Ovary (tissue), 9 donors: ENCODE data around the gene R3HCC1L. TPM values are rescaled to one million over a fixed set of nuclear protein-coding genes. Genes with fewer than 3 reads are reported as not detected.

Experiments used
- DNase-seq, 5 donors: peaks; one replicate each; pipeline ENCODE4 v3.0.0-alpha.2; 2019 to 2020
- H3K27ac ChIP-seq, 2 donors: fragments of 200-600 bp; one replicate each; pipeline versions ENCODE4 v1.5.1 to v1.8.0; 2019 to 2022
- H3K27me3 ChIP-seq: fragments of 200-600 bp; one replicate; pipeline ENCODE4 v1.8.0; 2022
- H3K36me3 ChIP-seq: fragments of 200-600 bp; sonication (generic); one replicate; pipeline ENCODE4 v1.5.1; 2019
- H3K4me1 ChIP-seq: one replicate; pipeline ENCODE4 v1.8.1; 2013; ENCODE audit warnings: mild to moderate bottlenecking, moderate library complexity; ENCODE audit not compliant: insufficient read depth
- H3K4me3 ChIP-seq: fragments of 200-600 bp; sonication (generic); one replicate; pipeline ENCODE4 v1.5.1; 2017
- H3K9me3 ChIP-seq, 2 donors: fragments of 200-600 bp in 1 of 2; sonication (generic) in 1 of 2; one replicate each; pipeline versions ENCODE4 v1.5.1 to v1.8.1; 2013 to 2019; ENCODE audit warnings: mild to moderate bottlenecking in 1 of 2, moderate library complexity in 1 of 2
- CTCF ChIP-seq, 3 donors: fragments of 450-650 bp in 2 of 3; fragments of 200-600 bp in 1 of 3; IDR thresholded peaks; one replicate each; pipeline versions ENCODE4 v1.5.1 to v1.8.0; 2016 to 2022; ENCODE audit warnings: antibody characterized with exemption in 3 of 3, mild to moderate bottlenecking in 1 of 3
- EP300 ChIP-seq: sonication (generic); formaldehyde crosslinking; IDR thresholded peaks from one replicate; pipeline ENCODE4 v1.6.1; 2017; ENCODE audit warnings: antibody characterized with exemption
- POLR2A ChIP-seq: fragments of 450-650 bp; IDR thresholded peaks from one replicate; pipeline ENCODE4 v1.6.1; 2017; ENCODE audit warnings: antibody characterized with exemption, mild to moderate bottlenecking, moderate library complexity
- WGBS, 3 donors: extraction: QIAGEN DNeasy Blood & Tissue Kit in 1 of 3; methylation state at CpG; one replicate each; pipeline versions ENCODE4 v1.1.5 to v1.1.7; 2013 to 2017; 5-methylcytosine and 5-hydroxymethylcytosine counted together
- intact Hi-C, 4 donors: fragments of 100-400 bp; cut with DNase I; formaldehyde crosslinking; loops; one replicate each; pipeline versions ENCODE4 v1.11.0 to v1.15.1; 2022 to 2023
- polyA plus RNA-seq, 2 donors: library from polyadenylated mRNA; stranded (reverse); fragments of 200-250 nt in 1 of 2; fragments of 350-450 nt in 1 of 2; fragmentation: Illumina TruSeq in 1 of 2; extraction: RNeasy Lipid Tissue Mini Kit (QIAGEN cat#74804) in 1 of 2; gene quantifications; one replicate each; pipeline ENCODE4 v1.2.3, GENCODE V29; 2013 to 2014
- total RNA-seq, 7 donors: library from RNA; depleted of rRNA in 2 of 7; stranded (reverse); fragments of >200 nt in 2 of 7; fragmentation: NEBNext Ultra II Directional in 3 of 7; extraction: Animal tissue kit (Norgen Biotek cat#: 25700) in 3 of 7; gene quantifications; one replicate each; pipeline versions ENCODE4 v1.1.0 to v1.2.4, GENCODE V29; 2016 to 2023
- donor health status: DM: no; HTN: no; CAD: no; lungs with moderate emphysema.
- donor health status: DM: no; HTN: no; CAD: no.
- donor health status: Bipolar disorder and iron deficiency.
- donor health status: DM: yes; HTN: yes; CAD: no.
- donor health status: DM: no; HTN: no; CAD: no.
- donor health status: DM: yes; HTN: yes; CAD: no.

Gene R3HCC1L
- total and polyA plus RNA-seq, 9 donors: 7.4 to 10.8 (median 9.1) TPM

- Histone ChIP-seq H3K4me1 (no peaks in the 10 kb centered on the region), H3K27ac (no peak overlapping the region), H3K4me3 (no peak overlapping the region), H3K27me3 (no peaks in the 10 kb centered on the region), H3K9me3 (no peaks in the 10 kb centered on the region), H3K36me3 (no peaks in the 10 kb centered on the region)
- DNase-seq: no peak
- TF ChIP-seq POLR2A: no peak
- TF ChIP-seq EP300: no peak
- TF ChIP-seq CTCF (IDR thresholded peaks at IDR 0.05): no peak
- intact Hi-C loops: no loop called here
- WGBS, 3 donors: 70 to 77% (median 74%) methylated on average over 3 of the region's 3 CpGs
Measured at GRCh38 chr10:98104125-98104524, 30.3 kb upstream of the R3HCC1L start.

- TF ChIP-seq CTCF (IDR thresholded peaks at IDR 0.05) (no peak), POLR2A (no peak), EP300 (no peak)
- Histone ChIP-seq H3K27me3 (no peaks in the 10 kb centered on the region), H3K9me3 (no peaks in the 10 kb centered on the region), H3K4me3 (no peak overlapping the region), H3K36me3 (no peaks in the 10 kb centered on the region), H3K4me1 (no peaks in the 10 kb centered on the region), H3K27ac (no peak overlapping the region)
- intact Hi-C loops: no loop called here
- 83 to 88% (median 85%) methylated on average over 1 of the region's 1 CpG for WGBS, 3 donors
- no peak for DNase-seq
Measured at GRCh38 chr10:98106531-98106930, 27.9 kb upstream of the R3HCC1L start.

- DNase-seq: no peak
- no peaks in the 10 kb centered on the region for H3K27me3 ChIP-seq
- no peaks in the 10 kb centered on the region for H3K36me3 ChIP-seq
- no peaks in the 10 kb centered on the region for H3K4me1 ChIP-seq
- no peak overlapping the region for H3K4me3 ChIP-seq
- H3K27ac ChIP-seq: no peak overlapping the region
- 59 to 70% (median 63%) methylated on average over 10 of the region's 10 CpGs for WGBS, 3 donors
- intact Hi-C loops: no loop called here
- TF ChIP-seq CTCF (IDR thresholded peaks at IDR 0.05): no peak
- no peak for TF ChIP-seq POLR2A
- TF ChIP-seq EP300: no peak
- H3K9me3 ChIP-seq: no peaks in the 10 kb centered on the region
Measured at GRCh38 chr10:98107644-98108430, 26.6 kb upstream of the R3HCC1L start.

- H3K27me3 ChIP-seq: no peaks in the 10 kb centered on the region
- WGBS, 3 donors: 48 to 73% (median 66%) methylated on average over 1 of the region's 1 CpG
- intact Hi-C loops: no loop called here
Measured at GRCh38 chr10:98110356-98110755, 24.1 kb upstream of the R3HCC1L start.

More at GRCh38 chr10:98110356-98110755, 24.1 kb upstream of the R3HCC1L start:
- no peaks in the 10 kb centered on the region for H3K36me3 ChIP-seq
- H3K4me3 ChIP-seq: no peak overlapping the region
- no peak for TF ChIP-seq EP300
- TF ChIP-seq CTCF (IDR thresholded peaks at IDR 0.05): no peak
- no peak for TF ChIP-seq POLR2A
- H3K27ac ChIP-seq: no peak overlapping the region
- no peak for DNase-seq
- H3K4me1 ChIP-seq: no peaks in the 10 kb centered on the region
- H3K9me3 ChIP-seq: no peaks in the 10 kb centered on the region
